Activated gamma-delta T cell (primary cell): ENCODE data around the gene IL6ST.
A peak's percentile ranks its signal among the peaks of the same experiment; 100 is the strongest.
"Not testable (repeated sequence)": the region's sequence is repeated elsewhere in the genome, so short reads cannot be mapped to it uniquely, and the experiment has no call there.

Experiments used
- DNase-seq: peaks from one replicate; lab custom pipeline; 2025; lab: John Stamatoyannopoulos, UW
- total RNA-seq, 2 donors: gene quantifications; one replicate each; lab custom pipeline; 2026; lab: John Stamatoyannopoulos, UW

Gene IL6ST
- total RNA-seq = 90.4 to 118 reads per million in 2 donors

GRCh38 chr5:55994495-55994997 lies at the start of gene IL6ST:
TSS of gene IL6ST (minus strand) at chr5:55994963. CDS start at chr5:55976278, 18,685 bp downstream.
- DNase-seq = peak; percentile 20

DNA sequence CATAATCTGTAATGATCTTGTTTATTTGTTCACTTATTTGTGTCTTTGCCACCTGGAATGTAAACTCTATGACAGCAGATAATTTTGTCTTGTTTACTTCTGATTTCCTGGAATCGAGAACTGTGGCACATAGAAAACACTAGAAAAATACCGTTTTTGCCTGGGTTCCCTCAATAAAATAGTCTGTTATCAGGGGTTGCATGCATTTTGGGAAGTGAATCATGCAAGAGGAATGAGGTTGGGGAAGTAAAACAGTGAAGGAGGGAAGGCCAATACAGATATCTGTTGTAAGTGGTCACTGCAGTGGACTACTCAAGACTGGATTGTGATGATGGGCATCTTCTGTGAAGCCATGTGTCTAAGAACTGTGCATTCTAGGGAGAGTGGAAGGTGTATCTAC lies 45.2 kb upstream of the IL6ST start:
- no peak for DNase-seq

DNA sequence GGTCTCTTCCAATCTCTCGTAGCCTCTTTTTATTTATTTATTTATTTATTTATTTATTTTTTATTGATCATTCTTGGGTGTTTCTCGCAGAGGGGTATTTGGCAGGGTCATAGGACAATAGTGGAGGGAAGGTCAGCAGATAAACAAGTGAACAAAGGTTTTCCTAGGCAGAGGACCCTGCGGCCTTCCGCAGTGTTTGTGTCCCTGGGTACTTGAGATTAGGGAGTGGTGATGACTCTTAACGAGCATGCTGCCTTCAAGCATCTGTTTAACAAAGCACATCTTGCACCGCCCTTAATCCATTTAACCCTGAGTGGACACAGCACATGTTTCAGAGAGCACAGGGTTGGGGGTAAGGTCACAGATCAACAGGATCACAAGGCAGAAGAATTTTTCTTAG lies 43.4 kb upstream of the IL6ST start:
- not testable (repeated sequence) for DNase-seq

DNA sequence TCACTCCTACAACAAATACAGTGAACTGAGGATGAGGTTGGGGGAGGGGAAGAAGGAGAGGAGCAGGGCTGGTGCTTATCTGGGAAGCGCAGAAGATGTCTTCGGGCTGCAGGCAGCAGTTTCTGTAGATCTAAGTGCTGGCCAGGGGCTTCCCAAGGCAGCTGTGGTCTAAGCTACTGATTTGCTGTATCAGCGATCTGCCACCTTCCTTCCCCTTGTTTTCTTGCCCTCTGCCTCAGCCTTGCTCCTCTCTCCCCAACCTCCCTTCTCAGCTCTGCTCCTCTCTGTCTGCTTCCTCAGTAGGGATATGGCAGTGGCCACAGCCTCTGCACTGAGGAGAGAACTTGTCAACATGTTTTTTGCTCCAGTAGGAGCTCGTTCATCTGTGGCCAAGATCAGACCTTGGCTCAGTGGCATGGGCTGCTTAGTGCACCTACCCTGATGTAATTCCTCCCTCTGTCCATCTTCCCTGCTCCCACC lies 42.8 kb upstream of the IL6ST start:
- DNase-seq = no peak

GRCh38 chr5:56035394-56035793 lies 40.6 kb upstream of the IL6ST start:
- not testable (repeated sequence) for DNase-seq

GRCh38 chr5:56029871-56030630 lies 35.3 kb upstream of the IL6ST start:
- not testable (repeated sequence) for DNase-seq

GRCh38 chr5:56029457-56029856 lies 34.7 kb upstream of the IL6ST start:
- no peak for DNase-seq

DNA sequence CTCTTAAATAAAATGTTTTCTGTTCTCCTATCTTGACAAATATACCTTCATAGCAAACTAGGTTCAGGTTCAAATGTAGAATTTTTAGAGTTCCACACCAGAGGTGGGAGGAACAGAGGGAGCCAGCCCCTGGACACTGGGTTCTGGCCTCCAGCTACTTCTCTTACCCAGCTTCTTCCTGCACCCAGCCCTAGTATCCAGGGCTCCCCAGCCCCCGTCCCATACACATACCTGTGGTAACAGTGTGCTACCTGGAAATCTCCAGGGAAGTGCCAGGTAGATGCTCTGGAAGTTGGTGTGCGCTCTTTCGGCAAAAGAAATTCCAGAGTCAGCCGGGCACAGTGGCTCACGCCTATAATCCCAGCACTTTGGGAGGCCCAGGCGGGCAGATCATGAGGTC lies 33.9 kb upstream of the IL6ST start:
- no peak for DNase-seq

- no peak for DNase-seq
These were observed 32.1 kb upstream of the IL6ST start for GRCh38 chr5:56026863-56027300.

DNA sequence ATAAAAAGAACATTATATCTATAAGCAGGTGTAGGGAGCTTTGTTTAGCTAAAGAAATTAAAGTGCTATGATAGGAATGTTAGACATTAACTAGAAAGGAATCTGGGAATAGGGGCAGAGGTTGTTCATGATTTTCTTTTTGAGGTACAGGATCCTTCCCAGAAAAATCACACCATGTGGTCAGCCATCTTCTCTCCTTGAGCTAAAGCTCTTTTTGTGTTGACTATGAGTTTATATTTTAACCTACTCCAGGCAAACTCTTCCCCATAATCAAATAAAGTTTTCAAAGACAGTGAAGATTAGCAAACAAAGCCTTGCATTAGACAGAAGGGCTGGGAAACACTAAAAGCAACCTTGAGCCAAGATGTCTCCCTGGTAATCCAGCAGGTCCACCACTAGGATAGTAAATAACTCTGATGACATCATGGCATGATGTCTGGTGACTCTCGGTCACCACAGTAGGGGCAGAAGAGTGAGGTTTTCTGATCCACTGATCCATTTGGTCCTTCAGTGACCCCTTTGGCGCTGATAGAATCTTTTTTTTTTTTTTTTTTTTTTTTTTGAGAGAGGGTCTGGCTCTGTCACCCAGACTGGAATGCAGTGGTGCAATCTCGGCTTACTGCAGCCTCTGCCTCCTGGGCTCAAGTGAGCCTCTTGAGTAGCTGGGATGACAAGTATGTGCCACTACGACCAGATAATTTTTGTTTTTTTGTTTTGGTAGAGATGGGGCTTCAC lies 30.6 kb upstream of the IL6ST start:
- DNase-seq = no peak

- DNase-seq = no peak
These were observed 30.0 kb upstream of the IL6ST start for GRCh38 chr5:56024810-56025150.

DNA sequence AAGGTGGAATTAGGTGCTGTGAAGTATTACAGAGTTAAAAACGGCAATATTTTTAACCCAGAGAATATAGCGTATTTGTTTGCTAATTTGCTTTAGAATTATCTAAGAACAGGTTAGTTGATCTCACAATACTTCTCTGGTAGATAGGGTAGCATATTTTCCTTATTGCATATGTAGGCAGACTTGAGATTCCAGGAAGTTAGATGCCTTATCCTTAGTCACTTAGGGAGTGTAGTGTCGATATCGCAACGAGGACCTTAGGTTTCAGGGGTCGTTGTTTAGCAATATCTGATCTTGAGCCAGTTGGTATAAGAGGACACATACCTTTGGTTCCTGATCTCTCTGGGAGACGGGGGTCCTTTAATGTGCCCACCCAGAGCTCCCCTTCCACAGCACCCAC lies 28.5 kb upstream of the IL6ST start:
- DNase-seq = no peak

DNA sequence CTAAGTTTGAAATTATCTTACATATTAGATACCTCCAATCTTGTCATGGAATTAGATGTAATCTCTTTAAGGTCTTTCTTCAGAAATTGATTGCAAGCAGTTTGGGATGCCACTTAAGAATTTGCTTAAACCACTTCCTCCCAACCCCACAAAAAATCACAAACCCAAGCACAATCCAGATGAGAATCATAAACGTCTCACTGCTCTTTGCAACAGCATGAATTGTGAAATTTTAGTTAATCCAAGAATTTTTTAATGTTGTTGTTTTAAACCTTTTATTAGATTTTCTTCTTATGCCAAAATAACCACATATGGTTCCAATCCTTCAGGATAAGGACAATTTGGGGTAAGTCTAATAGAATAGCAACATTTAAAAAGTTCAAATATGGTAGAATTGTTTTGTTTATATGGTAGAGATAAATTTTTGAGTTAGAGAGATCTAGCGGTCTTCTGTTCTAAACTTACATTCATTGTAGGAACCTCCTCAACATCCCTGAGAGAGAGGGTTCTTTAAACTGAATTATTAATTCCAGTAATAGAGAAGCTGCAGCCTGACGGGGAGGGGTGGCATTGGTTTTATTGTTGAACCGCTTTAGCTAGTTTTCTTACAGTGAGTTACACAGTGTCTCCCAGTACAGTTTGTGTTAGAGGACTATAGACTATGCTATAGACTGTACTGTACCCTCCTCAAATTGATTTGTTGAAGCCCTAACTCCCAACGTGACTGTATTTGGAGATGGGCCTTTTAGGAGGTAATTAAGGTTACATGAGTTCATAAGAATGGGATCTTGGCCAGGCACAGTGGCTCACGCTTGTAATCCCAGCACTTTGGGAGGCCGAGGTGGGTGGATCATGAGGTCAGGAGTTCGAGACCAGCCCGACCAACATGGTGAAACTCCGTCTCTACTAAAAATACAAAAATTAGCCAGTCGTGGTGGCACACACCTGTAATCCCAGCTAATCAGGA lies 24.8 kb upstream of the IL6ST start:
- DNase-seq = no peak

DNA sequence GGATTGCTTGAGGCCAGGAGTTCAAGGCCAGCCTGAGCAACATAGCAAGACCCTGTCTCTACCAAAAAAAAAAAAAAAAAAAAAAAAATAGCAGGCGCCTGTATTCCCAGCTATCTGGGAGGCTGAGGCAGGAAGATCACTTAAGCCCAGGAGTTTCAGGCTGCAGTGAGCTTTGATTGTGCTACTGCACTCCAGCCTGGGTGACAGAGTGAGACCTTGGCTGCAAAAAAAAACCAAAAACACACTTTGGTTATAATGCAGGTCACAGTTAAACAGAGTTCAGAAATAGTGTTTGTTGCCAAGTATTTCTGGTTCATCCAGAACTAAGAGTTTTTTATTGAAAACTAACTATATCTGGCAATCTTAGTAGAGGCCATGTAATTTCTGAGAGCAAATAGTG lies 24.1 kb upstream of the IL6ST start:
- no peak for DNase-seq

GRCh38 chr5:56014701-56015100 lies 19.9 kb upstream of the IL6ST start:
- DNase-seq = not testable (repeated sequence)

- DNase-seq = not testable (repeated sequence)
These were observed 19.2 kb upstream of the IL6ST start for GRCh38 chr5:56013939-56014338.

DNA sequence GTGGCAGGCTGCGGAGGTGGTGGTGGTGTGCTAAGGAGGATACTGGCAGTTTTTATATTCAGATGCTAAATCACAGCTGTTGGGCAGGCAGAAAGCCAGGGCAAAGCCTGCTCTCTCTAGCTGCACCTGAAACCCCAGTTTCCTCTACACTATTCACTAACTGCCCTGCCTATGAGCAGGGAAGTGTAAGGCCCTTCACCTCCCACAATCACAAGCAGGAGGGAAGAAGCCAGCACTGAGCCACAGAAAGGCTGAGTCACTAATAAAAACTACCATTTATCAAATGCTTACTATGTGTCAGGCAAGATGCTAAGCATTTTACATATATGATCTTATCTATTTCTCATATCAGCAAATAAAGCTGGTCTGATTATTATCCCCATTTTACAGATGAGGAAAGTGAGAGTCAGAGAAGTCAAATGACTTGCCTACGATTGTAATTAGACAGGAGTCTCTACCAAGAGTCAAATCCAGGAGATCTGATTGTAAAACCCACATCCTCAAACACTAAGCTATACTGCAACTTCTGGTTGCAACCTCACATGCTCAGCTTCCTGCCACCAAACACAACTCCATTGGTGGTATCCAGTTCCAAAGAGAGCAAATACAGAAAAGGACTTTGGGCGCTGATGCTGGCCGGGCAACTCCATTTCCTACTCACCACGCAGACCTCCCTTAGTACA lies 17.7 kb upstream of the IL6ST start:
- no peak for DNase-seq

GRCh38 chr5:56011835-56012234 lies 17.1 kb upstream of the IL6ST start:
- DNase-seq = no peak

- no peak for DNase-seq
These were observed 15.7 kb upstream of the IL6ST start for GRCh38 chr5:56010431-56010830.

GRCh38 chr5:56006600-56006999 lies 11.8 kb upstream of the IL6ST start:
- no peak for DNase-seq

DNA sequence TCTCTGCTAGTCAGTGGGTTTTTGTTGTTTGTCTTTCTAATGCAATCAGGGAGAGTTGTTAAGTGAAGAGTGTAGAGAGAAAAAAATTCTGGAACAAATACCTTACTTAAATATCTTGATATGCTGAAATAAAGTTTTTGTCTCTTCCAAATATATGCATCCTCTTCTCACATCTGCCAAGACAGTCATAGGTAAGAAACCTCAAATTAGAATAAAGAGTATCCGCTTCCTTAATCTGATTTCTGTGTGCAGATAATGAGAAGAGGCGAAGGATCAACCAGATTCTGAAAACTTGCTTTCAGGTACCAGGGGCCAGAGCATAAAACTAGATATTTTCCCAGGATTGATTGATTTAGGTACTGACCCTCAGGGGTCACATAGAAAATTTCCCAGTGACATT lies 11.3 kb upstream of the IL6ST start:
- no peak for DNase-seq
